H1 (cell line): ENCODE measurements around the gene TMUB1.

Experiments used
- PHF8 ChIP-seq: fragments of 200-600 bp; sonication (generic); conservative IDR thresholded peaks from 2 replicates; pipeline ENCODE4 v1.7.1; 2012; ENCODE audit warnings: low read depth, mild to moderate bottlenecking, inconsistent platforms, low read length, moderate library complexity
- POLR2A ChIP-seq, 2 experiments: IDR thresholded peaks; 1 replicate in 1 of 2; 2 replicates in 1 of 2; pipeline ENCODE4 v1.6.1; 2011; ENCODE audit warnings: low read depth in 2 of 2, low read length in 2 of 2, mild to moderate bottlenecking in 2 of 2; ENCODE audit errors: control extremely low read depth in 1 of 2
- TF ChIP-seq, protein P1 (sequence below), 3 experiments: IDR thresholded peaks; 1 replicate in 2 of 3; 2 replicates in 1 of 3; pipeline versions ENCODE4 v1.5.1 to v1.6.1; 2011; ENCODE audit warnings: low read length in 3 of 3, mild to moderate bottlenecking in 3 of 3, inconsistent platforms in 2 of 3, low read depth in 1 of 3, moderate library complexity in 1 of 3; ENCODE audit not compliant: insufficient read depth in 1 of 3; ENCODE audit errors: control extremely low read depth in 1 of 3
- TF ChIP-seq, protein P2 (sequence below): IDR thresholded peaks from 2 replicates; pipeline ENCODE4 v1.6.1; 2012; ENCODE audit warnings: inconsistent platforms

DNA sequence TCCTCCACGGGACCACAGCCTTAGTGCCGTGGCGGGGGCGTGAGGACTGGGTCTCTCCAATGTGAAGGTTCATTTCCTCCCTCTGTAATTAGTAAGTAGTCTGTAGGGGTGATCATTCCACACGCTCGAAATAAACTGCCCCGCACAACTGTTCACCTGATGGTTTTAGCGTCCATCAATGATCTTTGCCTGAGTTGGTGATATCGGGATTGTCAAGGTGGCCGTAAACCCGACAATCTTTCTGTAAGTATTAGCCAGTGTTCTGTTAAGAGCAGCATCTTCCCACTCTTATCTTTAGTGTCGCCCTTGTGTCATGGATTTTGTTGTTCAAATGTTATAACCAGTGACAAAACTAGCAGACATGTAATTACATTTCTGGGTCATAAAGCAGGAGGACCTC is 20.7 kb upstream of the TMUB1 start:
- TF ChIP-seq, protein P1, sequence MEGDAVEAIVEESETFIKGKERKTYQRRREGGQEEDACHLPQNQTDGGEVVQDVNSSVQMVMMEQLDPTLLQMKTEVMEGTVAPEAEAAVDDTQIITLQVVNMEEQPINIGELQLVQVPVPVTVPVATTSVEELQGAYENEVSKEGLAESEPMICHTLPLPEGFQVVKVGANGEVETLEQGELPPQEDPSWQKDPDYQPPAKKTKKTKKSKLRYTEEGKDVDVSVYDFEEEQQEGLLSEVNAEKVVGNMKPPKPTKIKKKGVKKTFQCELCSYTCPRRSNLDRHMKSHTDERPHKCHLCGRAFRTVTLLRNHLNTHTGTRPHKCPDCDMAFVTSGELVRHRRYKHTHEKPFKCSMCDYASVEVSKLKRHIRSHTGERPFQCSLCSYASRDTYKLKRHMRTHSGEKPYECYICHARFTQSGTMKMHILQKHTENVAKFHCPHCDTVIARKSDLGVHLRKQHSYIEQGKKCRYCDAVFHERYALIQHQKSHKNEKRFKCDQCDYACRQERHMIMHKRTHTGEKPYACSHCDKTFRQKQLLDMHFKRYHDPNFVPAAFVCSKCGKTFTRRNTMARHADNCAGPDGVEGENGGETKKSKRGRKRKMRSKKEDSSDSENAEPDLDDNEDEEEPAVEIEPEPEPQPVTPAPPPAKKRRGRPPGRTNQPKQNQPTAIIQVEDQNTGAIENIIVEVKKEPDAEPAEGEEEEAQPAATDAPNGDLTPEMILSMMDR (IDR thresholded peaks at IDR 0.05; ENCODE audit: control extremely low read depth in 1 of 3, insufficient read depth in 1 of 3, low read depth in 1 of 3, low read length in 3 of 3) = no peak
- TF ChIP-seq, protein P2, sequence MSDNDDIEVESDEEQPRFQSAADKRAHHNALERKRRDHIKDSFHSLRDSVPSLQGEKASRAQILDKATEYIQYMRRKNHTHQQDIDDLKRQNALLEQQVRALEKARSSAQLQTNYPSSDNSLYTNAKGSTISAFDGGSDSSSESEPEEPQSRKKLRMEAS = no peak
- TF ChIP-seq PHF8 (no peak), POLR2A (IDR thresholded peaks at IDR 0.05; ENCODE audit: control extremely low read depth in 1 of 2, low read depth in 2 of 2, low read length in 2 of 2) (no peak)
